HG03457 (cell line): ENCODE data around the gene SH3GL2.
"Not testable (repeated sequence)": the region's sequence is repeated elsewhere in the genome, so short reads cannot be mapped to it uniquely, and the experiment has no call there.

Experiments
- ATAC-seq: cut with Tn5 transposase; IDR thresholded peaks from one replicate; pipeline ENCODE4 v1.9.1; 2021; ENCODE audit warnings: moderate number of reproducible peaks; ENCODE audit not compliant: unreplicated experiment

SH3GL2 gene

GRCh38 chr9:17742067-17742466 is 163.2 kb downstream of the SH3GL2 start:
- ATAC-seq, result no peak

GRCh38 chr9:17744786-17745185 is 165.9 kb downstream of the SH3GL2 start:
- no peak for ATAC-seq

- ATAC-seq, result no peak
Observed at GRCh38 chr9:17750269-17750668, 171.4 kb downstream of the SH3GL2 start.

- ATAC-seq, result no peak
Observed at GRCh38 chr9:17751486-17751885, 172.6 kb downstream of the SH3GL2 start.

GRCh38 chr9:17752021-17752420 is 173.2 kb downstream of the SH3GL2 start:
- no peak for ATAC-seq

- no peak for ATAC-seq
Observed at GRCh38 chr9:17757816-17758215, 178.9 kb downstream of the SH3GL2 start.

- ATAC-seq, result no peak
Observed at GRCh38 chr9:17760250-17760649, 181.4 kb downstream of the SH3GL2 start.

- ATAC-seq, result no peak
Observed at GRCh38 chr9:17761984-17762676, 183.3 kb downstream of the SH3GL2 start.

- no peak for ATAC-seq
Observed at GRCh38 chr9:17764306-17764705, 185.4 kb downstream of the SH3GL2 start.

- ATAC-seq, result not testable (repeated sequence)
Observed at GRCh38 chr9:17765131-17765530, 186.3 kb downstream of the SH3GL2 start.

GRCh38 chr9:17772223-17772622 is 193.4 kb downstream of the SH3GL2 start:
- no peak for ATAC-seq

GRCh38 chr9:17775656-17776055 is 196.8 kb downstream of the SH3GL2 start:
- no peak for ATAC-seq

- ATAC-seq, result no peak
Observed at GRCh38 chr9:17776735-17777134, 197.9 kb downstream of the SH3GL2 start.

- ATAC-seq, result no peak
Observed at GRCh38 chr9:17777465-17777864, 198.6 kb downstream of the SH3GL2 start.

GRCh38 chr9:17782430-17783149 is 203.7 kb downstream of the SH3GL2 start:
- no peak for ATAC-seq

GRCh38 chr9:17783227-17783626 is 204.4 kb downstream of the SH3GL2 start:
- no peak for ATAC-seq

GRCh38 chr9:17789316-17789715 is 210.4 kb downstream of the SH3GL2 start:
- no peak for ATAC-seq

- ATAC-seq, result no peak
Observed at GRCh38 chr9:17793713-17794622, 215.1 kb downstream of the SH3GL2 start.

- ATAC-seq, result no peak
Observed at GRCh38 chr9:17795744-17796143, 216.9 kb downstream of the SH3GL2 start.

- ATAC-seq, result no peak
Observed at GRCh38 chr9:17799369-17799768, 220.5 kb downstream of the SH3GL2 start.

- no peak for ATAC-seq
Observed at GRCh38 chr9:17800418-17800817, 221.6 kb downstream of the SH3GL2 start.
